ENCODE data around the gene NEUROD2.
A peak's percentile ranks its signal among the peaks of the same experiment; 100 is the strongest.

Gene NEUROD2

DNA sequence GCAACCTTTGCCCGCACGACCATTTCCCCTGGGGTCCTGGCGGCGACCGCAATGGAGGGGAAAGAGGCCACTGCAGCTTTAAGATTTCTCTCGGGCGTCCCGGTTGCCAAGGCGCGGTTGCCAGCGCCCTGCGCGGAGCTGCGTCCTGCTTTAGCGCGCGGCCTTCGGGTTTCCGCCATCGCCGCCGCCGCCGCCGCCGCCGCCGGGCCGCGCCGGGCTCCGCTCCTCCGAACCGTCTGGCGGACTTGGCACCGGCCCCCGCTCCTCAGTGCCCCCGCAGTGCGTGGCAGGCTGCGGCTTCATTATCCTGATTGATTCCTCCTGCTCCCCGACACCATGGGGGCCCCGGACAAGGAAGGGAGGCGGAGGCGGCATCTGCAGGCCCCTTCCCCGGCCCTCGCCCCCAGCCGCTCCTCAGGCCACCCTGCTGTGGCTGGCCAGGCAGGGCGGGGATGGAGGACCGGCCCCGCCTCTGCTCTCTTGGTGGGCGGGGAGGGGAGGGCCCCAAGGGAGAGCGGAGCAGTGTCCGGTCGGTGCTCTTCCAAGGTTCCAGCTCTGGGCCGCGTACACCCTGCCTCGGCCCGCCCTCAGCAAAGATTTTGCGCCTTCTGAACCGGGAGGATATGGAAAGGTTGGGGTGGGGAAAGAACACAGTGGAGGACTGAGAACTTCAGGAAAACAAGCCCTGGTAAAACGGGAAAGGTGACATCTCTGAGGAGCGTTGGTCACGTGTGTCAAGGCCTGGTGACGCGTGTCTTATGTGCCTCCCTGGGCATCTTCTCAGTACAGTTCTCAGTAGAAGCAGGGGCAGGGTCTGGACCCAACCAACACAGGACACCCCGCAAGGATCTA is 34.0 kb downstream of the NEUROD2 start (continued):
- TF ChIP-seq, protein P1, sequence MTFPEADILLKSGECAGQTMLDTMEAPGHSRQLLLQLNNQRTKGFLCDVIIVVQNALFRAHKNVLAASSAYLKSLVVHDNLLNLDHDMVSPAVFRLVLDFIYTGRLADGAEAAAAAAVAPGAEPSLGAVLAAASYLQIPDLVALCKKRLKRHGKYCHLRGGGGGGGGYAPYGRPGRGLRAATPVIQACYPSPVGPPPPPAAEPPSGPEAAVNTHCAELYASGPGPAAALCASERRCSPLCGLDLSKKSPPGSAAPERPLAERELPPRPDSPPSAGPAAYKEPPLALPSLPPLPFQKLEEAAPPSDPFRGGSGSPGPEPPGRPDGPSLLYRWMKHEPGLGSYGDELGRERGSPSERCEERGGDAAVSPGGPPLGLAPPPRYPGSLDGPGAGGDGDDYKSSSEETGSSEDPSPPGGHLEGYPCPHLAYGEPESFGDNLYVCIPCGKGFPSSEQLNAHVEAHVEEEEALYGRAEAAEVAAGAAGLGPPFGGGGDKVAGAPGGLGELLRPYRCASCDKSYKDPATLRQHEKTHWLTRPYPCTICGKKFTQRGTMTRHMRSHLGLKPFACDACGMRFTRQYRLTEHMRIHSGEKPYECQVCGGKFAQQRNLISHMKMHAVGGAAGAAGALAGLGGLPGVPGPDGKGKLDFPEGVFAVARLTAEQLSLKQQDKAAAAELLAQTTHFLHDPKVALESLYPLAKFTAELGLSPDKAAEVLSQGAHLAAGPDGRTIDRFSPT (tag by site-specific recombination; IDR thresholded peaks at IDR 0.05): peak; percentile 76
- TF ChIP-seq BCL11A (tag by site-specific recombination; IDR thresholded peaks at IDR 0.05; ENCODE audit: low read depth) (no peak), ZSCAN30 (tag by site-specific recombination; IDR thresholded peaks at IDR 0.05) (peak; percentile 87; the same call in 1 of the 2 replicates), ZNF155 (tag by site-specific recombination; IDR thresholded peaks at IDR 0.05) (no peak), PRDM1 (tag by site-specific recombination; IDR thresholded peaks at IDR 0.05) (no peak), ZNF114 (tag by site-specific recombination; IDR thresholded peaks at IDR 0.05) (no peak), ZNF426 (tag by site-specific recombination; IDR thresholded peaks at IDR 0.05) (no peak), ZNF146 (tag by site-specific recombination; IDR thresholded peaks at IDR 0.05) (no peak), GLI4 (tag by site-specific recombination; IDR thresholded peaks at IDR 0.05) (no peak), ZBTB20 (tag by site-specific recombination; IDR thresholded peaks at IDR 0.05) (peak; percentile 94), ZNF19 (tag by site-specific recombination; IDR thresholded peaks at IDR 0.05; ENCODE audit: low read depth) (no peak), ZNF76 (tag by site-specific recombination; IDR thresholded peaks at IDR 0.05; ENCODE audit: borderline replicate concordance, low read depth) (no peak; the same call in 1 of the 2 replicates), ZNF416 (tag by site-specific recombination; IDR thresholded peaks at IDR 0.05) (no peak), ZNF510 (tag by site-specific recombination; IDR thresholded peaks at IDR 0.05; ENCODE audit: insufficient replicate concordance) (no peak), ZNF785 (tag by site-specific recombination; IDR thresholded peaks at IDR 0.05) (no peak), HOXC10 (CRISPR knock-in tag; IDR thresholded peaks at IDR 0.05) (no peak), IKZF3 (tag by site-specific recombination; IDR thresholded peaks at IDR 0.05) (peak; percentile 60), ZNF366 (tag by site-specific recombination; conservative IDR thresholded peaks at IDR 0.05) (no peak), ZNF266 (tag by site-specific recombination; IDR thresholded peaks at IDR 0.05; ENCODE audit: low read depth) (no peak), ZNF521 (tag by site-specific recombination; IDR thresholded peaks at IDR 0.05) (no peak), ZXDB (tag by site-specific recombination; IDR thresholded peaks at IDR 0.05) (no peak), ZNF335 (tag by site-specific recombination; conservative IDR thresholded peaks at IDR 0.05) (peak; percentile 78), OSR2 (tag by site-specific recombination; IDR thresholded peaks at IDR 0.05) (no peak)
- TF ChIP-seq, protein P2, sequence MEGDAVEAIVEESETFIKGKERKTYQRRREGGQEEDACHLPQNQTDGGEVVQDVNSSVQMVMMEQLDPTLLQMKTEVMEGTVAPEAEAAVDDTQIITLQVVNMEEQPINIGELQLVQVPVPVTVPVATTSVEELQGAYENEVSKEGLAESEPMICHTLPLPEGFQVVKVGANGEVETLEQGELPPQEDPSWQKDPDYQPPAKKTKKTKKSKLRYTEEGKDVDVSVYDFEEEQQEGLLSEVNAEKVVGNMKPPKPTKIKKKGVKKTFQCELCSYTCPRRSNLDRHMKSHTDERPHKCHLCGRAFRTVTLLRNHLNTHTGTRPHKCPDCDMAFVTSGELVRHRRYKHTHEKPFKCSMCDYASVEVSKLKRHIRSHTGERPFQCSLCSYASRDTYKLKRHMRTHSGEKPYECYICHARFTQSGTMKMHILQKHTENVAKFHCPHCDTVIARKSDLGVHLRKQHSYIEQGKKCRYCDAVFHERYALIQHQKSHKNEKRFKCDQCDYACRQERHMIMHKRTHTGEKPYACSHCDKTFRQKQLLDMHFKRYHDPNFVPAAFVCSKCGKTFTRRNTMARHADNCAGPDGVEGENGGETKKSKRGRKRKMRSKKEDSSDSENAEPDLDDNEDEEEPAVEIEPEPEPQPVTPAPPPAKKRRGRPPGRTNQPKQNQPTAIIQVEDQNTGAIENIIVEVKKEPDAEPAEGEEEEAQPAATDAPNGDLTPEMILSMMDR (tag by site-specific recombination; IDR thresholded peaks at IDR 0.05): no peak
- TF ChIP-seq, protein P3, sequence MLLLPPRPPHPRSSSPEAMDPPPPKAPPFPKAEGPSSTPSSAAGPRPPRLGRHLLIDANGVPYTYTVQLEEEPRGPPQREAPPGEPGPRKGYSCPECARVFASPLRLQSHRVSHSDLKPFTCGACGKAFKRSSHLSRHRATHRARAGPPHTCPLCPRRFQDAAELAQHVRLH (tag by site-specific recombination; IDR thresholded peaks at IDR 0.05): no peak
- TF ChIP-seq, protein P4, sequence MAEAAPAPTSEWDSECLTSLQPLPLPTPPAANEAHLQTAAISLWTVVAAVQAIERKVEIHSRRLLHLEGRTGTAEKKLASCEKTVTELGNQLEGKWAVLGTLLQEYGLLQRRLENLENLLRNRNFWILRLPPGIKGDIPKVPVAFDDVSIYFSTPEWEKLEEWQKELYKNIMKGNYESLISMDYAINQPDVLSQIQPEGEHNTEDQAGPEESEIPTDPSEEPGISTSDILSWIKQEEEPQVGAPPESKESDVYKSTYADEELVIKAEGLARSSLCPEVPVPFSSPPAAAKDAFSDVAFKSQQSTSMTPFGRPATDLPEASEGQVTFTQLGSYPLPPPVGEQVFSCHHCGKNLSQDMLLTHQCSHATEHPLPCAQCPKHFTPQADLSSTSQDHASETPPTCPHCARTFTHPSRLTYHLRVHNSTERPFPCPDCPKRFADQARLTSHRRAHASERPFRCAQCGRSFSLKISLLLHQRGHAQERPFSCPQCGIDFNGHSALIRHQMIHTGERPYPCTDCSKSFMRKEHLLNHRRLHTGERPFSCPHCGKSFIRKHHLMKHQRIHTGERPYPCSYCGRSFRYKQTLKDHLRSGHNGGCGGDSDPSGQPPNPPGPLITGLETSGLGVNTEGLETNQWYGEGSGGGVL (tag by site-specific recombination; IDR thresholded peaks at IDR 0.05): 0 out of 2 replicates have a peak, but pooled peaks have one; percentile 8
- TF ChIP-seq, protein P5, sequence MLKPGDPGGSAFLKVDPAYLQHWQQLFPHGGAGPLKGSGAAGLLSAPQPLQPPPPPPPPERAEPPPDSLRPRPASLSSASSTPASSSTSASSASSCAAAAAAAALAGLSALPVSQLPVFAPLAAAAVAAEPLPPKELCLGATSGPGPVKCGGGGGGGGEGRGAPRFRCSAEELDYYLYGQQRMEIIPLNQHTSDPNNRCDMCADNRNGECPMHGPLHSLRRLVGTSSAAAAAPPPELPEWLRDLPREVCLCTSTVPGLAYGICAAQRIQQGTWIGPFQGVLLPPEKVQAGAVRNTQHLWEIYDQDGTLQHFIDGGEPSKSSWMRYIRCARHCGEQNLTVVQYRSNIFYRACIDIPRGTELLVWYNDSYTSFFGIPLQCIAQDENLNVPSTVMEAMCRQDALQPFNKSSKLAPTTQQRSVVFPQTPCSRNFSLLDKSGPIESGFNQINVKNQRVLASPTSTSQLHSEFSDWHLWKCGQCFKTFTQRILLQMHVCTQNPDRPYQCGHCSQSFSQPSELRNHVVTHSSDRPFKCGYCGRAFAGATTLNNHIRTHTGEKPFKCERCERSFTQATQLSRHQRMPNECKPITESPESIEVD (tag by site-specific recombination; IDR thresholded peaks at IDR 0.05): no peak
- TF ChIP-seq, protein P6, sequence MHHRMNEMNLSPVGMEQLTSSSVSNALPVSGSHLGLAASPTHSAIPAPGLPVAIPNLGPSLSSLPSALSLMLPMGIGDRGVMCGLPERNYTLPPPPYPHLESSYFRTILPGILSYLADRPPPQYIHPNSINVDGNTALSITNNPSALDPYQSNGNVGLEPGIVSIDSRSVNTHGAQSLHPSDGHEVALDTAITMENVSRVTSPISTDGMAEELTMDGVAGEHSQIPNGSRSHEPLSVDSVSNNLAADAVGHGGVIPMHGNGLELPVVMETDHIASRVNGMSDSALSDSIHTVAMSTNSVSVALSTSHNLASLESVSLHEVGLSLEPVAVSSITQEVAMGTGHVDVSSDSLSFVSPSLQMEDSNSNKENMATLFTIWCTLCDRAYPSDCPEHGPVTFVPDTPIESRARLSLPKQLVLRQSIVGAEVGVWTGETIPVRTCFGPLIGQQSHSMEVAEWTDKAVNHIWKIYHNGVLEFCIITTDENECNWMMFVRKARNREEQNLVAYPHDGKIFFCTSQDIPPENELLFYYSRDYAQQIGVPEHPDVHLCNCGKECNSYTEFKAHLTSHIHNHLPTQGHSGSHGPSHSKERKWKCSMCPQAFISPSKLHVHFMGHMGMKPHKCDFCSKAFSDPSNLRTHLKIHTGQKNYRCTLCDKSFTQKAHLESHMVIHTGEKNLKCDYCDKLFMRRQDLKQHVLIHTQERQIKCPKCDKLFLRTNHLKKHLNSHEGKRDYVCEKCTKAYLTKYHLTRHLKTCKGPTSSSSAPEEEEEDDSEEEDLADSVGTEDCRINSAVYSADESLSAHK (tag by site-specific recombination; IDR thresholded peaks at IDR 0.05): no peak

Data from HEK293 (cell line).